Measurements from ENCODE around the gene COG5.

DNA sequence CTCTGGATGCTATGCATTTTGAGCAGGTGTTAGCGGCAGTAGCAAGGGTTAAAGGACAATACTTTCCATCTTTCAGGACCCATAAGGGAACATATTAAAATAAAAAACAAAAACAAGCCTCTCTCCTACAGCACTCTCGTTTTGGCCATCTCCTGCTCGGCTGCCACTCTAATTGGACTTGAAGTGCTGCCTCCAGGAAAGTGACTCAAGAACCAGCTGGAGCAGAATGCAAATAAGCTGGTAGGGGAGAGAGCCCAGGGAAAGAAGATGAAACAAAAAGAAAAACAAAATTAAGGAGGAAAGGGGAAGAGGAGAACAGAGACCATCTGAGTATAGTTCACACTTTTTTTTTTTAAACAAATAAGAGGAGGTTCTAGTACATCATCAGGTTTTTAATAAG is 329.3 kb downstream of the COG5 start:
- TF ChIP-seq, protein P1, sequence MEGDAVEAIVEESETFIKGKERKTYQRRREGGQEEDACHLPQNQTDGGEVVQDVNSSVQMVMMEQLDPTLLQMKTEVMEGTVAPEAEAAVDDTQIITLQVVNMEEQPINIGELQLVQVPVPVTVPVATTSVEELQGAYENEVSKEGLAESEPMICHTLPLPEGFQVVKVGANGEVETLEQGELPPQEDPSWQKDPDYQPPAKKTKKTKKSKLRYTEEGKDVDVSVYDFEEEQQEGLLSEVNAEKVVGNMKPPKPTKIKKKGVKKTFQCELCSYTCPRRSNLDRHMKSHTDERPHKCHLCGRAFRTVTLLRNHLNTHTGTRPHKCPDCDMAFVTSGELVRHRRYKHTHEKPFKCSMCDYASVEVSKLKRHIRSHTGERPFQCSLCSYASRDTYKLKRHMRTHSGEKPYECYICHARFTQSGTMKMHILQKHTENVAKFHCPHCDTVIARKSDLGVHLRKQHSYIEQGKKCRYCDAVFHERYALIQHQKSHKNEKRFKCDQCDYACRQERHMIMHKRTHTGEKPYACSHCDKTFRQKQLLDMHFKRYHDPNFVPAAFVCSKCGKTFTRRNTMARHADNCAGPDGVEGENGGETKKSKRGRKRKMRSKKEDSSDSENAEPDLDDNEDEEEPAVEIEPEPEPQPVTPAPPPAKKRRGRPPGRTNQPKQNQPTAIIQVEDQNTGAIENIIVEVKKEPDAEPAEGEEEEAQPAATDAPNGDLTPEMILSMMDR (IDR thresholded peaks at IDR 0.05 in 4 of 5, conservative IDR thresholded peaks at IDR 0.05 in 1 of 5), result no peak
- TF ChIP-seq POLR2A (IDR thresholded peaks at IDR 0.05), result no peak
